Stimulated activated naive CD4-positive, alpha-beta T cell treated with Interleukin-2 at 50 U/mL for 16 hours (primary cell): ENCODE results near the gene SMIM9.
"Not testable (repeated sequence)": the region's sequence is repeated elsewhere in the genome, so short reads cannot be mapped to it uniquely, and the experiment has no call there.

ENCODE experiments used
- DNase-seq: peaks from one replicate; lab custom pipeline; 2025; lab: John Stamatoyannopoulos, UW

SMIM9 gene

DNA sequence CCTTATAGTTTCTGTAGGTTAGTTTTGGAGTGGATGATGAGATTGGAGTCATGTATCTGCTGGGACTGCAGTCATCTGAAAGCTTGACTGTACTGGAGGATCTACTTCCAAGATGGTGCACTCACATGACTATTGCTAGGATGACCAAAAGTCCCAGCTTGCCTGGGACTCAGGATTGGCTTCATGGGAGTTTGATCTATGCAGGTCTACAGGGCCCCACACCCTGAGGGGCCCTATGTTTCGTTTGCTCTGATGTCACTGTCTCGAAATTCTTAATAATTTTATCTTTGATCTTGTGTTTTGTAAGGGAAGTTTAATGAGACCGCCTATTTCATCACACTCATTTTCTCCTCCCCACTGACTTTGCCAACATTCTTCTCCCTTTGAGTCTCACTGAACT lies at the start of gene SMIM9:
Gene SMIM9 (minus strand): TSS at position 101 of the 400 bp plus-strand sequence. CDS start 3,806 bp downstream, outside the sequence.
- no peak for DNase-seq

DNA sequence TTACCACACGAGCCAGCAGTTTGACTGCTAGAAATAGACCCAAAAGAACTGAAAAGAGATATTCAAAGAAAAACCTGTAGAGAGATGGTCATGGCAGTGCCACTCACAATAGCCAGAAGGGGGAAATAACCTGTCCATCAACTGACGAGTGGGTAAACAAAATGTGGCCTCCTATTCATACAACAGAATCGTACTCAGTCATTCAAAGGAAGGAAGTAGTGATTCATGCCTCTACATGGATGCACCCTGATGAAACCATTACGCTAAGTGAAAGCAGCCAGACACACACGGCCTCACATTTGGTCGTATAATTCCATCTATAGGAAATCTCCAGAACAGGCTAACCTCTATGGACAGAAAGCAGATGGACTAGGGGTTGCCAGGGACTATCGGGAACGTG lies 49.6 kb upstream of the SMIM9 start:
- not testable (repeated sequence) for DNase-seq

DNA sequence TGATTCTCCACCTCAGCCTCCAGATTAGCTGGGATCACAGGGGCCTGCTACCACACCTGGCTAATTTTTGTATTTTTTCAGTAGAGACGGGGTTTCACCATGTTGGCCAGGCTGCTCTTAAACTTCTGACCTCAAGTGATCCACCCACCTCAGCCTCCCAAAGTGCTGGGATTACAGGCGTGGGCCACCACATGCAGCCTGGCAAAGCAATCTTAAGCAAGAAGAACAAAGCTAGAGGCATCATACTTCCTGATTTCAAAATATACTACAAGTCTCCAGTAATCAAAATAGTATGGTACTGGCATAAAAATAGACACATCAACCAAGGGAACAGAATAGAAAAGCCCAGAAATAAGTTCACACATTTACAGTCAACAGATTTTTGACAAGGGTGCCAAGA lies 38.9 kb upstream of the SMIM9 start:
- no peak for DNase-seq

DNA sequence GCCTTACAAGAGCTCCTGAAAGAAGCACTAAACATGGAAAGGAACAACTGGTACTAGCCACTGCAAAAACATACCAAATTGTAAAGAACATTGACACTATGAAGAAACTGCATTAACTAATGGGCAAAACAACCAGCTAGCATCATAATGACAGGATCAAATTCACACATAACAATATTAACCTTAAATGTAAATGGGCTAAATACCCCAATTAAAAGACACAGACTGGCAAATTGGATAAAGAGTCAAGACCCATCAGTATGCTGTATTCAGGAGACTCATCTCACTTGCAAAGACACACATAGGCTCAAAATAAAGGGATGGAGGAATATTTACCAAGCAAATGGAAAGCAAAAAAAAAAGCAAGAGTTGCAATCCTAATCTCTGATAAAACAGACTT lies 34.1 kb upstream of the SMIM9 start:
- DNase-seq, result not testable (repeated sequence)

DNA sequence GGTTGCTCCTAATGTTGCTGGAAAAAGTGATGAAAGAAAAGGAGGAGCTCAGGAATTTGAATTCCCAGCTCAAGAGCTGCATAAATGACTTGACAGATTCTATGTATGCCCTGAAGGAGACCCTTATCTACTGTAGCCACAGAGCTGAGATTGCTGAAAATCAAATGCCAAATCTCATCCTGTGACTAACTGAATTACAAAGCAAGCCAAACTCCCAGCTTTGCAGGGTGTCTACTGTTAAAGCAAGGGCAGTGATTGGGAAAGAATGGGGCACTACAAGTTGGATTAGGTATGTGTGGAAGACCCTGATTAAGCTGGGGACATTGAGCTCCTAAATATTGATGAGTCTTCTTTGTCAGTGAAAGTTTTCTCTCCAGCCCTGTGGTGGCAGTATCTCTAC lies 20.8 kb upstream of the SMIM9 start:
- DNase-seq, result no peak

DNA sequence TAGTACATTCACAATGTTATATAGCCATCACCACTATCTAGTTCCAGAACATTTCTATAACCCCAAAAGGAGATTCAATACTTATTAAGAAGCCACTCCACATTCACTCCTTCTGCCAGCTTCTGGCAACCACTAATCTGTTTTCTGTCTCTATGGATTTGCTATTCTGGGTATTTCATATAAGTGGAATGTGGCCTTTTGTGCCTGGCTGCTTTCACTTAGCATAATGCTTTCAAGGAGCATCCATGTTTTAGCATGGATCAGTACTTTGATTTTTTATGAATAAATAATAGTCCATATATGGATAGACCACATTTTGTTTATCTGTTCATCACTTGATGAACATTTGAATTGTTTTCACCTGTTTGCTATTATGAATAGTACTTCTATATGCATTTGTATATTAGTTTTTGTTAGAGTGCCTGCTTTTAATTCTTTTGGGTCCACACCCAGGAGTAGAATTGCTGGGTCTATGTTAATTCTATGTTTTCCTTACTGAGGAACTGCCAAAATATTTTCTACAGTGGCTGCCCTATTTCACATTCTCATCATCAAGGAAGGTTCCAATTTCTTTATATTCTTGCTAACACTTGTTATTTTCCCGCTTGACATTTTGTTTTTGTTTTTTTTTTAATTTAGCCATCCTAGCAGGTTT lies 16.6 kb upstream of the SMIM9 start:
- DNase-seq, result no peak

DNA sequence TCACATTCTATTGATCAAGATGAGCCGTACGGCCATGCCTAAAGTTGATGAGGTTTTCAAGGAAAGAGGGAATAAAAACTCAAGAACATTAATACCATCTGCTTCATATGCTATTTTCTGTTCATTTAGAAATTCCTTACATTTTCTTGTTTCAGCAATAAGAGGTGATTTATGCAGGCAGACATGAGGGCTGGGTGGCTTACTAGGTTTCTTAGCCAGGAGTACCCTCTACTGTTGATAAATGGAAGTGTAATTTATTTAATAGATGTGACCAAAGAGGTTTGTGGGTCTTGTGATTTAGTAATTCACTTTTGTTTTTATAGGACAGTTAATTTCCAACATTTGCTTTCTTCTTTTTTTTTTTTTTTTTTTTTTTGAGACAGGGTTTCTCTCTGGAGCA lies 6.4 kb upstream of the SMIM9 start:
- no peak for DNase-seq

DNA sequence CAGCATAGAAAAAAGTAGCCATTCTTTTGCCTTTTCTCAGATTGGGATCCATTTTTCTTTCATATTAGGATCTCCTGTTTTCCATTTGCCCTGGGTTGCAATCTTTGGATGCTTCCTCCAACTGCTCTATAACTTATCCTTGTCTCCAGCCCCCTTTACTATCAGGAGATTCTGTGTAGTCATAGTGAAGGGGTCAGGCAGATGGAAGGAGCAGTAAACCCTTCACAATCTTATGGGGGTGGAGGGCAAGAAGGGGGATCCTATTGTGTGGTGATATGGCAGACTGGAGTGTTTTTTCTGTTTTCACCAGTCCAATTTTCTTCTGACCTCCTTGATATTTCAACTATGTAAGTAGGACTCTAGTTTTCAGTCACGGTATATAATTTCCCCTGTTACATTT lies 1.7 kb upstream of the SMIM9 start:
- DNase-seq, result no peak

DNA sequence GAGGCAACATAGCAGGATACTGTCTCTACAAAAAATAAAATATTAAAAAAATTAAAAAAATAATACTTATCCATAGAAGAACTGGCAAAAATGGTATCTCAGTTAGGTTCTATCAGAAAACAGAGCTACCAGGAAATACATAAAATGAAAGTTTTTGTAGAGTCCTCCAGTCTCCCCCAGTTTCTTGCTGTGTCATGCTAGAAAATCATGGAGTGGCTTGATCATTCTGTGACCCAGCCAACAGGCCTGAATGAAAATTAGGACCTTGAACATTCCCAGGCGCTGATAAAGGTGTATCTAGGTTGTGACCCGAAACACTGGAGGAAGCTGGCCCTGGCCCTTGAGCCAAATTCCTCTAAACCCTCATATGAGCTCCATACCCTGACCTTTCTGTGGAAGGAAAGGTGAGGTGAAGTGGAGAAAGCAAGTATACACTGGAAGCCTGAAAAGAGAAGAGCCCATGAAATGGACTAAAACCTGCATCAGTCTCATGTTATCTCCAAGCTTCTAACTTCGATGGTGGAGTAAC lies 652 bp downstream of the SMIM9 start:
- no peak for DNase-seq

DNA sequence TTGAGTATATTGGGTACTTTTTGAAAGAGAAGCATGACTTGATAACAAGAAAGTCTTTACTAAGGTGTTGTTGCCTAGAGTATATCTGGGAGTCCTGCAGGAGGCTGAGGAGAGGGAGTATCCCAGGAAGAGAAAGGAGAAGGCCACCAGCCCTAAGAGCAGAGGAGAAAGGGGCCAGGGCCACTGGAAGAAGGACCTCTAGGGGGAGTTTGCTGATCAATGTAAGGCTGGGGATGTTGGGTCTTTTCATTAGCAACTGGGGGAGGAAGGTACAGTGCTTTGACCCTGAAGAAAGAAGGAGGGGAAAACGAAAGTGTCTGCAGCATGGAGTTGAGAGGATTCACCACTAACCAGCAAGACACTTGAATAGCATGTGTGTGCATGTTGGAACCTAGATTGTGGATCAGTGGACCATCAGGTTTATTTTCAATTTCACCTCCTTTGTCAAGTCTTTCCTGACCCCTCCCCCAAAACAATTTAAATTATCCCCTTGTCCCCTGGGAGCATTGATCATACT lies 4.5 kb downstream of the SMIM9 start:
- DNase-seq, result no peak

DNA sequence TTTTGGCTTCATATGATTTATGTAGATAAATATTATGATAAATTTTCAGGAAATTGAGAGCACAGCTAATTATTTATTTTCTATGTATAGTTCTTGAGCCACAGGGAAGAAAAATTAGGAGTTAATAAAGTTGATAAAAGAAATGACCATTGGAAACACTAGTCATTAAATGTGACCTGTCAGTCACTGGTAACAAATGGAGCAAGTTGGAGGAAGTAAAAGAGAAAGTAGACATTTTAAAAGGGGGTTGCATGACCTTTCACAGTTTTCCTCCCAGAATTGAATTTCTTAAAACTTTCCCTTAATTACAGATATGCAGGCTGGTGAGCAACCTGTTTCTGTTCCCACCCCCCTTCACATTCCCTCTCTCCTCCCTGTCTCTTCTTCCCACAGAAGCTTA lies 5.3 kb downstream of the SMIM9 start:
- DNase-seq, result no peak

DNA sequence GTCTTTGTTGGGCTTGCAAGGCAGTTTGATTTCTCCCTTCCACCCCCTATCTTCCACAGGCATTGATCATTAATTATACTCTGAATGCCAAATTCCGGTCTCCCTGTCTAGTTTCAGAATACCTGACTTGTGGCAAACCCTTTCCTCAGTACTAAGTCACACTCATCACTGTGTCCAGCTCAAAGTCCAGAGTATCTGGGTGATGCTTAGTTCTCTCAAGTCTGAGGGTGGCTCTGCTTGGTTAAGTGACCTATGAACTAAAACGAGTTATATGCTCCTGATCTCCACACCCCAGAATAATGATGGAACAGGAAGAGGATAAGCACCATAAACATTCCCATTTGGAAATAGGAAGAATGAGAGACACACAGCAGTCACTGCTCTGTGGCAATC lies 6.5 kb downstream of the SMIM9 start:
- DNase-seq, result no peak

DNA sequence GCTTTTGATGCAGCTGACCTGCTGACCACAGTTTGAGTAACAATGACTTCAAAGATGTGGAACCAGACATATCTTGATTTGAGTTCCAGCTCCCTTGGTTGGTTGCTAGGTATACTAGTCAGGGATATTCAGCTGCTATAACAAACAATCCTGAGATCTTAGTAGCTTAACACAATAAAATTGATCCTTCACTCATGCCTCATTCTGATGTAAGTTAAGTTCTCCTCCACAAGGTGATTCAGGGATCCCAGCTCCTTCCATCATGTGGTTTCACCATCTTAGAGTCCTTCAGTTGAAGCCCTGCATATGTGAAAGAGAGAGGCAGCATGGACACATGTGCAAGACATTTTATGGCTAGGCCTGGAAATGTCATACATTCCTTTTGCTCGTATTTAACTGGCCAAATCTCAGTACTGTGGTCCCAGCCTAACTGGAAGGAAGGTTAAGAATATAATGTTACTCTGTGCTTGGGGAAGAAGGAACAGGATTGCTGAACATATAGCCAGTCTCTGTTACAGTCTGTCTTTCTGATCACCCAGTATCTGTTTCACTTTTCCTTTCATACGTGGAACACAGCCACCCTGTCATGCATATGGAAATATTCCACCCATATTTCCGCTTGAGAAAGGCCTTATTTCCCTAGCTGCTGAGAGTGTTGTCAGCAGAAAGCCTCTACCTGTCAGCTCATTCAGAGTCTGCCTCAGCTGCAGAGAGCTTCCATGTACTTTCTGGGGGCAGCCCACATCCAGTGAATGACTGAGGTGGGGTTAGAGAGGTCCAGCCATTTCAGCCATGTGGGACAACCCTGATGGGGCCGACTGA lies 7.1 kb downstream of the SMIM9 start:
- DNase-seq, result no peak

DNA sequence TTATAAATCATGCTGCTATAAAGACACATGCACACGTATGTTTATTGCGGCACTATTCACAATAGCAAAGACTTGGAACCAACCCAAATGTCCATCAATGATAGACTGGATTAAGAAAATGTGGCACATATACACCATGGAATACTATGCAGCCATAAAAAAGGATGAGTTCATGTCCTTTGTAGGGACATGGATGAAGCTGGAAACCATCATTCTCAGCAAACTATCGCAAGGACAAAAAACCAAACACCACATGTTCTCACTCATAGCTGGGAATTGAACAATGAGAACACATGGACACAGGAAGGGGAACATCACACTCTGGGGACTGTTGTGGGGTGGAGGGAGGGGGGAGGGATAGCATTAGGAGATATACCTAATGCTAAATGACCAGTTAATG lies 8.9 kb downstream of the SMIM9 start:
- not testable (repeated sequence) for DNase-seq

DNA sequence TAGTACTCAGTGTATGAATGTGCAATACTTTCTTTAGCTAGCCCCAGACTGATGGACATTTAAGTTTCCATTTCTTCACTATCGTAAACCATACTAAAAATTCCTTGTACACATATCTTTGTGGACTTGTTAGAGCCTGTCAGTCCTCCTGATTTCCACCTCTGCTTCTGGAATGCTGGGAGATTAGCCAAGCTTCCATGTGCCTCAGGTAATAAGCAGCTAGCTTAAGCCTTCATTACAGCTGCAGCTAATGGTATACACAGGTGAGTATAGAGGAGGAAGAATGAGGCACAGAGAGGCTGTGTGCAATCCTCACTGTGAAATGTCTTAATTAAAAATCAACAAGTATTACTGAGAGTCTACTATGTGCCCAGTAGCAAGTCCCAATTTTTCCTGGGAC lies 9.8 kb downstream of the SMIM9 start:
- DNase-seq, result no peak

DNA sequence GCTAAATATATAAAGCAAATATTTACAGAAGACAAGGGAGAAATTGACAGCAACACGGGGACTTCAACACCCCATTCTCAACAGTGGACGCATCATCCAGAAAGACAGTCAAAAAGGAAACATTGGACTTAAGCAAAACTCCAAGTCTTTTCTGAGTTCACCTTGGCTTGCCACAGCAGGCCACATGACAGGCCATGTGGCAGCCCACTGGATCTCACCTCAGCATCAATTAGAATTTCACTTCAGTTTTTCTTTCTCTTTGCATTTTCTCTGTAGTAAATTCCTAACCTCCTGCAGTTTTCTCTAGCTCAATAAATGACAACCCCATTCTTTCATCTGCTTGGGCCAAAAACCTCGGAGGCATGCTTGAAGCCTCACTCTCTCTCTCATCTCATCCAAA lies 12.4 kb downstream of the SMIM9 start:
- DNase-seq, result no peak

DNA sequence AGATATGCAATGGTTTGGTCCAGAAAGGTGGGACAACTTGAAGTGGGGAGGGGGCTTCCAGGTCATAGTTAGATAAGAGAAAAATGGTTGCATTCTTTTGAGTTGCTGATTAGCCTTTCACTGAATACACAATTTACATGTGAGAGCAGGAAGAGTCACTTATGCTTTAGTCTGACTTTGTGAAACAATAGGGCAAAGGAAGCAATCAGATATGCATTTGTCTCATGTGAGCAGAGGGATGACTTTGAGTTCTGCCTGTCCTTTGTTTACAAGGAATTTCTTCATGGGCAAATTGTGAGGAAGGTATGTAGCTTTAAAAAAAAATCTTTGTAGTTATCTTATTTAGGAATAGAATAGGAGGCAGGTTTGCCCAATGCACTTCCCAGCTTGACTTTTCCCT lies 12.9 kb downstream of the SMIM9 start:
- DNase-seq, result no peak

DNA sequence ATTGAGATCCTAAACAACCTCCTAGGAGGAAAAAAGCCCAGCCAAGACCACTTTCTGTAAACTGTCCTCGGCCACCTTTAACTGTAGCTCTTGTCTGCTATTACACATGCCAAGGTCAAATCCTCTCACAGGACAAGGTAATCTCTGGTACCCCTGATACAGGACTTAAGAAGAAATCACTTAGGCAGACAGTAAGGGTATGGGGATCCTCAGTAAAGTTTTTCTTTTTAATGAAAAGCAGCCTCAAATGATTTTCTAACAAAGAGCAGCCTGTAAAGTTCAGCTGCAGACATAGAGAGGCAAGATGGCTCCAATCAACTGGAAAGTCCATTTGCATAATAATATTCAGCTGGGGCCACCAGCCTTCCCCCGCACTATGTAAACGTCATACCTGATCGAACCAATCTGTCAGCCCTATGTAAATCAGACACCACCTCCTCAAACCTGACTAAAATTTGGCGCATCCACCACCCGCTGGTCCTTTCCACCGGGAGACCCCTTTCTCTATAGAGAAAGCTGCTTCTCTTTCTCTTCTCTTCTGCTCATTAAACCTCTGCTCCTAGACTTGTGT lies 14.6 kb downstream of the SMIM9 start:
- no peak for DNase-seq

DNA sequence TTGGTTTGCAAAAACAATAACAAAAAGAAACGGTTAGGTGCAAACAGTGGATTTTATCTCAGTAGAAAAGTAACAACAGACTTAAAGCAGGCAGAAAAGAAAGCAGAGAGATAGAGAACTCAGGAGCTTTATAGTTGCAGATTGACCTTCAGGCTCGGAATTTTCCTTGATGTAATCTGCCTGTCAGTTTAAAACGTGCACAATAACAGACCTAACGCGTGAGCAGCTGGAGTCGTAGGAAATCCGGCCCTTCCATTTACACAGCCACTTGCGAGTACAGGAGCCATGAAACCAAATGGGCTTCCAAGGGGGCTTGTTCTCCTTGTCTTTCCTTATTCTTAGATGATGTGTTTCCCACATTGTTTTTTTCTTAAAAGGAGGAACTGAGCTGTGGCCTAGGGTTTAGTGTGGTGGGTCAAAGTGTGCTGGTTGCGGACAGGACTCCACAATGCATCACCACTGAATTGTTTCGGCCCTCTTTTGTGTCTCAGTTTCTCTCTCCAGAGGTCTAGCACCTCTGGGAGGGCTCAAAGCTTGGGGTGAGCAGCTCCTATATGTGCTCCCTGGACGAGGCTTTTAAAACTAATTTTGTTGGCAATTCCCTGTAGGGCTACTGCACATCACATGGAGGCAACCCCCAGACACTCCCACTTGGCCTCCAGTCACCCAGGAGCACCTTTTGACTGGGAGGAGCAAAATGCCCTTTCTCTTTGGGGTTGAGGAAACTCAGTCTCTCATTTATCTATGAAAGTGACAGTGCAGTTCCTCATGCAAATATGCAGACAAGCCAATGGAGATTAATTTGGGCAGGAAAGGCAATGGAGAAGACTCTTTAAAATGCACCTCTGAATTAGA lies 15.3 kb downstream of the SMIM9 start:
- no peak for DNase-seq

DNA sequence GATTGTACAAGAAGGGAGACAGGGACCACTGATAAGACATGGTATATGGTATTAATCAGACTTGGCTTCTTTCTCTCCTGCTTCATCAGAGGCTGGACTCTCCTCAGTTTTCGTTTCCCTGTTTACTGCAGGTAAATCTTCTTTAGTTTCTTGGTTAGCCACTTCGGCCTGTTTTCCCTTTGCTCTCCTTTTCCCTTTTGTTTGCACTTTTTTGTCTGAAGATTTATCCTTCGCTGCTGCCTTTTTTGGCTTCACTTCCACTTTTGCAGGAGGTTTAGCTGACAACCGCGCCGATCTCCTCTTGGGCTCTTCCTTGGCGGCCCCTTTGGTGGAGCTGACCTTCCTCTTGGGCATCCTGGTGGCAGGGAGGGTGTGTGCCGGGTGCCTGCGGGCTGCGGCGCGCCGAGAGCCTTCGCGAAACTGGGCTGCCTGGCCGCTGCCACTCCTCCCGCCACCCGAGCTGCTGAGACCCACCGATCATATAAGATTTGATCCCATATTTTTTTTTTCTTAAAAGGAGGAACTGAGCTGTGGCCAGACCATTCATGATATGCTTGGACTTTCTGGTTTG lies 17.3 kb downstream of the SMIM9 start:
- not testable (repeated sequence) for DNase-seq

DNA sequence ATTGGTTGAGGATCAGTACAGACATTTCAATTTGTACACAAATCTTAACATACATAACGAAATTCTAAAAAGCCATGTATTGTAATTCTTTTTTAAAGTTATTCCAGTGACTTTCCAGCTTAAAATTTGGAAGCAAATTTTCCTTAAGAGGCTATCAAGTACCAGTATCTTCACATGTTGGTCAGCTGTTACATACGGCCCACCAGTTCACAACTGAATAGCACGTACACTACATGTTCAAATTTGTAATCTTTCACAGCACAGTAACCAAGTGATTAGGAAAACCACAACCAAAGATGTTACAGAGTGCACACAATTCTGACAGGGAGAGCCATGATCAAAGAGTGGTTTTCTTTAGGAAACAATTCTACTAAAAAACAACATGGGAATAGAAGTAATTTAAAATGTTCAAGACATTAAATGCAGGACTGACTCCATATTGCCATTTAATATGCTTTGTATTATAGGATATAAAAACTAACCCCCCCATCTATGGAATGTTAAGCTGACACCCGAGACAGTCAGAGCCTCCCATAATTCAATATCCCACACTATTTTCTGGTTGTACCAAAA lies 18.1 kb downstream of the SMIM9 start:
- DNase-seq, result not testable (repeated sequence)
